ENCODE results near the gene ZNF524. TPM values are rescaled to one million over a fixed set of nuclear protein-coding genes. Genes with fewer than 3 reads are reported as not detected.

Gene ZNF524
- total RNA-seq, 1 experiment from 2014 or later: 26.4 TPM

GRCh38 chr19:55600662-55601028 lies 557 bp downstream of the ZNF524 start:
- peak overlapping the region; percentile 81 for H3K27ac ChIP-seq (ENCODE audit: low read length)
- POLR2A ChIA-PET: no interaction called here
- BruUV-seq (replicated peaks): no TSS peak

GRCh38 chr19:55601084-55601483 lies 996 bp downstream of the ZNF524 start:
- Histone ChIP-seq H3K9me3 (ENCODE audit: control insufficient read depth, insufficient read depth, low read depth, low read length) (no peaks in the 10 kb centered on the region), H3K4me1 (ENCODE audit: control insufficient read depth, insufficient read depth, low read length) (peaks cover 14% of the 10 kb centered on the region), H3K4me3 (ENCODE audit: low read depth in 2 of 2, low read length in 2 of 2) (peak overlapping the region; percentile 64 to 79), H3K27ac (ENCODE audit: low read length) (peak overlapping the region; percentile 81), H3K36me3 (ENCODE audit: control insufficient read depth, insufficient read depth, low read length) (no peaks in the 10 kb centered on the region; the same call in 1 of the 2 replicates), H3K27me3 (ENCODE audit: control insufficient read depth, insufficient read depth, low read length) (no peaks in the 10 kb centered on the region)
- DNase-seq (ENCODE audit: low read depth, low spot score) (no peak), ATAC-seq (no peak)
- TSS peak; percentile 63 for BruUV-seq (replicated peaks)
- CTCF ChIA-PET: no interaction called here
- intact Hi-C loops (cut with micrococcal nuclease; ENCODE audit: unreplicated experiment): no loop called here
- POLR2A ChIA-PET: no interaction called here
- TF ChIP-seq SIN3A (IDR thresholded peaks at IDR 0.05; ENCODE audit: borderline replicate concordance, insufficient read depth, low read depth, low read length) (no peak), TCF7L2 (IDR thresholded peaks at IDR 0.05; ENCODE audit: low read depth, low read length) (no peak), POLR2AphosphoS5 (IDR thresholded peaks at IDR 0.05; ENCODE audit: low read depth, low read length) (no peak)
- TF ChIP-seq, protein P1, sequence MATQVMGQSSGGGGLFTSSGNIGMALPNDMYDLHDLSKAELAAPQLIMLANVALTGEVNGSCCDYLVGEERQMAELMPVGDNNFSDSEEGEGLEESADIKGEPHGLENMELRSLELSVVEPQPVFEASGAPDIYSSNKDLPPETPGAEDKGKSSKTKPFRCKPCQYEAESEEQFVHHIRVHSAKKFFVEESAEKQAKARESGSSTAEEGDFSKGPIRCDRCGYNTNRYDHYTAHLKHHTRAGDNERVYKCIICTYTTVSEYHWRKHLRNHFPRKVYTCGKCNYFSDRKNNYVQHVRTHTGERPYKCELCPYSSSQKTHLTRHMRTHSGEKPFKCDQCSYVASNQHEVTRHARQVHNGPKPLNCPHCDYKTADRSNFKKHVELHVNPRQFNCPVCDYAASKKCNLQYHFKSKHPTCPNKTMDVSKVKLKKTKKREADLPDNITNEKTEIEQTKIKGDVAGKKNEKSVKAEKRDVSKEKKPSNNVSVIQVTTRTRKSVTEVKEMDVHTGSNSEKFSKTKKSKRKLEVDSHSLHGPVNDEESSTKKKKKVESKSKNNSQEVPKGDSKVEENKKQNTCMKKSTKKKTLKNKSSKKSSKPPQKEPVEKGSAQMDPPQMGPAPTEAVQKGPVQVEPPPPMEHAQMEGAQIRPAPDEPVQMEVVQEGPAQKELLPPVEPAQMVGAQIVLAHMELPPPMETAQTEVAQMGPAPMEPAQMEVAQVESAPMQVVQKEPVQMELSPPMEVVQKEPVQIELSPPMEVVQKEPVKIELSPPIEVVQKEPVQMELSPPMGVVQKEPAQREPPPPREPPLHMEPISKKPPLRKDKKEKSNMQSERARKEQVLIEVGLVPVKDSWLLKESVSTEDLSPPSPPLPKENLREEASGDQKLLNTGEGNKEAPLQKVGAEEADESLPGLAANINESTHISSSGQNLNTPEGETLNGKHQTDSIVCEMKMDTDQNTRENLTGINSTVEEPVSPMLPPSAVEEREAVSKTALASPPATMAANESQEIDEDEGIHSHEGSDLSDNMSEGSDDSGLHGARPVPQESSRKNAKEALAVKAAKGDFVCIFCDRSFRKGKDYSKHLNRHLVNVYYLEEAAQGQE (IDR thresholded peaks at IDR 0.05; ENCODE audit: insufficient read depth in 1 of 2, low read depth in 2 of 2, low read length in 1 of 2): no peak
- in situ Hi-C loops (cut with HindIII; ENCODE audit: low pct_unique_long_range_greater_than_20kb, low sequenced_read_pairs): no loop called here

More at GRCh38 chr19:55600662-55601028, 557 bp downstream of the ZNF524 start:
- CTCF ChIA-PET: no interaction called here
- Histone ChIP-seq H3K27me3 (ENCODE audit: control insufficient read depth, insufficient read depth, low read length) (no peaks in the 10 kb centered on the region), H3K36me3 (ENCODE audit: control insufficient read depth, insufficient read depth, low read length) (no peaks in the 10 kb centered on the region; the same call in 1 of the 2 replicates), H3K9me3 (ENCODE audit: control insufficient read depth, insufficient read depth, low read depth, low read length) (no peaks in the 10 kb centered on the region), H3K4me1 (ENCODE audit: control insufficient read depth, insufficient read depth, low read length) (peaks cover 14% of the 10 kb centered on the region), H3K4me3 (ENCODE audit: low read depth in 2 of 2, low read length in 2 of 2) (peak overlapping the region; percentile 64 to 79)
- no peak for ATAC-seq
- intact Hi-C loops (cut with micrococcal nuclease; ENCODE audit: unreplicated experiment): no loop called here
- TF ChIP-seq, protein P2, sequence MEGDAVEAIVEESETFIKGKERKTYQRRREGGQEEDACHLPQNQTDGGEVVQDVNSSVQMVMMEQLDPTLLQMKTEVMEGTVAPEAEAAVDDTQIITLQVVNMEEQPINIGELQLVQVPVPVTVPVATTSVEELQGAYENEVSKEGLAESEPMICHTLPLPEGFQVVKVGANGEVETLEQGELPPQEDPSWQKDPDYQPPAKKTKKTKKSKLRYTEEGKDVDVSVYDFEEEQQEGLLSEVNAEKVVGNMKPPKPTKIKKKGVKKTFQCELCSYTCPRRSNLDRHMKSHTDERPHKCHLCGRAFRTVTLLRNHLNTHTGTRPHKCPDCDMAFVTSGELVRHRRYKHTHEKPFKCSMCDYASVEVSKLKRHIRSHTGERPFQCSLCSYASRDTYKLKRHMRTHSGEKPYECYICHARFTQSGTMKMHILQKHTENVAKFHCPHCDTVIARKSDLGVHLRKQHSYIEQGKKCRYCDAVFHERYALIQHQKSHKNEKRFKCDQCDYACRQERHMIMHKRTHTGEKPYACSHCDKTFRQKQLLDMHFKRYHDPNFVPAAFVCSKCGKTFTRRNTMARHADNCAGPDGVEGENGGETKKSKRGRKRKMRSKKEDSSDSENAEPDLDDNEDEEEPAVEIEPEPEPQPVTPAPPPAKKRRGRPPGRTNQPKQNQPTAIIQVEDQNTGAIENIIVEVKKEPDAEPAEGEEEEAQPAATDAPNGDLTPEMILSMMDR (IDR thresholded peaks at IDR 0.05): no peak
- TF ChIP-seq, protein P1 (IDR thresholded peaks at IDR 0.05; ENCODE audit: insufficient read depth in 1 of 2, low read depth in 2 of 2, low read length in 1 of 2): no peak
- TF ChIP-seq SIN3A (IDR thresholded peaks at IDR 0.05; ENCODE audit: borderline replicate concordance, insufficient read depth, low read depth, low read length) (no peak), POLR2AphosphoS5 (IDR thresholded peaks at IDR 0.05; ENCODE audit: low read depth, low read length) (no peak), TCF7L2 (IDR thresholded peaks at IDR 0.05; ENCODE audit: low read depth, low read length) (no peak)
- in situ Hi-C loops (cut with HindIII; ENCODE audit: low pct_unique_long_range_greater_than_20kb, low sequenced_read_pairs): no loop called here
- no peak for DNase-seq (ENCODE audit: low read depth, low spot score)

All from Panc1 (cell line).